H1 (cell line): ENCODE data around the gene CERKL. TPM values are rescaled to one million over a fixed set of nuclear protein-coding genes. Genes with fewer than 3 reads are reported as not detected.

Experiments used
- CTCF ChIA-PET: fragments of 300-600 bp; sonication (Branson Sonifier 250); formaldehyde crosslinking; loops from one replicate; lab custom pipeline; 2021; ENCODE audit not compliant: partially characterized antibody; lab: Charles Lee
- POLR2A ChIA-PET: fragments of 300-600 bp; sonication (Branson Sonifier 250); formaldehyde crosslinking; loops from one replicate; lab custom pipeline; 2021; ENCODE audit warnings: inconsistent platforms; ENCODE audit not compliant: partially characterized antibody; lab: Charles Lee
- DNase-seq, 2 experiments: peaks; one replicate each; pipeline versions ENCODE4 v3.0.0 to v3.0.0-alpha.2; 2010 to 2022; ENCODE audit warnings: low spot score in 2 of 2, low read depth in 1 of 2, mixed read lengths in 1 of 2
- FAIRE-seq: peaks from 2 replicates; lab custom pipeline; 2011; peaks lifted over from hg19 to GRCh38; lab: Jason Lieb, UNC
- H2AFZ ChIP-seq: 2 replicates; pipeline ENCODE4 v1.8.1; 2012; ENCODE audit warnings: low read length, inconsistent platforms
- H2AK5ac ChIP-seq: 2 replicates; pipeline ENCODE4 v1.6.1; 2013; ENCODE audit warnings: low read depth, low read length
- H2BK120ac ChIP-seq: replicated peaks from 2 replicates; pipeline ENCODE3; 2013; ENCODE audit warnings: low read depth, low read length, inconsistent platforms
- H2BK12ac ChIP-seq: 2 replicates; pipeline ENCODE4 v1.6.1; 2013; ENCODE audit warnings: low read depth, low read length
- H2BK15ac ChIP-seq: 2 replicates; pipeline ENCODE4 v1.6.1; 2013; ENCODE audit warnings: low read length
- H2BK20ac ChIP-seq: 2 replicates; pipeline ENCODE4 v1.6.1; 2013; ENCODE audit warnings: low read length
- H2BK5ac ChIP-seq: 2 replicates; pipeline ENCODE4 v1.6.1; 2013; ENCODE audit warnings: low read depth, low read length
- H3K14ac ChIP-seq: 2 replicates; pipeline ENCODE4 v1.6.1; 2013; ENCODE audit warnings: inconsistent platforms; ENCODE audit not compliant: insufficient read length
- H3K18ac ChIP-seq: 2 replicates; pipeline ENCODE4 v1.6.1; 2013; ENCODE audit warnings: low read length; ENCODE audit errors: extremely low read depth
- H3K23ac ChIP-seq: 2 replicates; pipeline ENCODE4 v1.6.1; 2013; ENCODE audit warnings: inconsistent platforms; ENCODE audit not compliant: insufficient read length
- H3K23me2 ChIP-seq: 2 replicates; pipeline ENCODE4 v1.6.1; 2013; ENCODE audit warnings: low read depth, low read length
- H3K27ac ChIP-seq: 2 replicates; pipeline ENCODE4 v1.6.1; 2011; ENCODE audit warnings: low read depth, low read length, inconsistent platforms
- H3K27me3 ChIP-seq, 4 experiments: replicated peaks in 1 of 4; 1 replicate in 1 of 4; 2 replicates in 3 of 4; pipeline versions ENCODE4 v1.6.1 to v1.8.1; 2011 to 2013; ENCODE audit warnings: low read length in 3 of 4, mild to moderate bottlenecking in 3 of 4, inconsistent platforms in 2 of 4, mixed read lengths in 2 of 4, moderate library complexity in 1 of 4; ENCODE audit not compliant: control insufficient read depth in 3 of 4, insufficient read depth in 3 of 4; ENCODE audit errors: extremely low read depth in 1 of 4
- H3K36me3 ChIP-seq, 4 experiments: 2 replicates each; pipeline versions ENCODE4 v1.6.1 to v1.8.1; 2011 to 2013; ENCODE audit warnings: mild to moderate bottlenecking in 4 of 4, low read length in 3 of 4, moderate library complexity in 2 of 4, control low read depth in 1 of 4, inconsistent platforms in 1 of 4; ENCODE audit not compliant: insufficient read depth in 4 of 4, control insufficient read depth in 2 of 4
- H3K4ac ChIP-seq: replicated peaks from 2 replicates; pipeline ENCODE3; 2013; ENCODE audit warnings: low read length, low read depth, mixed read lengths, inconsistent platforms; ENCODE audit not compliant: insufficient read length
- H3K4me1 ChIP-seq, 4 experiments: replicated peaks in 1 of 4; 1 replicate in 1 of 4; 2 replicates in 3 of 4; pipeline versions ENCODE4 v1.6.1 to v1.8.1; 2011 to 2013; ENCODE audit warnings: low read length in 3 of 4, inconsistent platforms in 2 of 4, mixed read lengths in 1 of 4; ENCODE audit not compliant: insufficient read depth in 4 of 4, control insufficient read depth in 3 of 4
- H3K4me2 ChIP-seq, 2 experiments: 2 replicates each; pipeline versions ENCODE4 v1.6.1 to v1.8.1; 2011 to 2013; ENCODE audit warnings: low read depth in 2 of 2, low read length in 2 of 2, control low read depth in 1 of 2, inconsistent platforms in 1 of 2, mild to moderate bottlenecking in 1 of 2; ENCODE audit not compliant: insufficient read depth in 1 of 2
- H3K4me3 ChIP-seq, 4 experiments: fragments of 200-600, 300-600 bp in 1 of 4; sonication (generic), shearing (Covaris generic), sonication (Bioruptor Twin) in 1 of 4; 2 replicates each; pipeline versions ENCODE4 v1.5.1 to v1.8.1; 2011 to 2016; ENCODE audit warnings: low read length in 4 of 4, low read depth in 3 of 4, control low read depth in 2 of 4, inconsistent platforms in 2 of 4, mild to moderate bottlenecking in 2 of 4, mixed read lengths in 1 of 4, moderate library complexity in 1 of 4; ENCODE audit not compliant: insufficient read depth in 2 of 4; ENCODE audit errors: extremely low read depth in 1 of 4
- H3K56ac ChIP-seq: replicated peaks from 2 replicates; pipeline ENCODE3; 2013; ENCODE audit warnings: low read depth, mild to moderate bottlenecking, mixed read lengths, low read length, inconsistent platforms; ENCODE audit not compliant: insufficient read length
- H3K79me1 ChIP-seq: 2 replicates; pipeline ENCODE4 v1.6.1; 2013; ENCODE audit warnings: low read depth, low read length, control low read depth
- H3K79me2 ChIP-seq, 2 experiments: 2 replicates each; pipeline versions ENCODE4 v1.6.1 to v1.8.1; 2012 to 2013; ENCODE audit warnings: low read length in 2 of 2, mild to moderate bottlenecking in 2 of 2, inconsistent platforms in 1 of 2; ENCODE audit not compliant: insufficient read depth in 2 of 2, control insufficient read depth in 1 of 2
- H3K9ac ChIP-seq, 4 experiments: replicated peaks in 1 of 4; 1 replicate in 1 of 4; 2 replicates in 3 of 4; pipeline versions ENCODE4 v1.6.1 to v1.8.1; 2011 to 2013; ENCODE audit warnings: low read depth in 3 of 4, low read length in 3 of 4, control low read depth in 2 of 4, mild to moderate bottlenecking in 2 of 4, moderate library complexity in 2 of 4, inconsistent platforms in 1 of 4; ENCODE audit errors: extremely low read depth in 1 of 4
- H3K9me3 ChIP-seq, 2 experiments: 2 replicates each; pipeline versions ENCODE4 v1.6.1 to v1.8.1; 2012 to 2013; ENCODE audit warnings: mild to moderate bottlenecking in 2 of 2, moderate library complexity in 2 of 2, control low read depth in 1 of 2, inconsistent platforms in 1 of 2, low read depth in 1 of 2, low read length in 1 of 2, mixed read lengths in 1 of 2; ENCODE audit not compliant: insufficient read depth in 2 of 2
- H4K20me1 ChIP-seq, 2 experiments: replicated peaks in 1 of 2; 2 replicates each; pipeline versions ENCODE3 to v1.8.1; 2011 to 2013; ENCODE audit warnings: inconsistent platforms in 2 of 2, low read length in 2 of 2, mild to moderate bottlenecking in 1 of 2; ENCODE audit not compliant: insufficient read depth in 2 of 2, control insufficient read depth in 1 of 2
- H4K5ac ChIP-seq: 2 replicates; pipeline ENCODE4 v1.6.1; 2013; ENCODE audit warnings: low read length, low read depth, mixed read lengths, inconsistent platforms; ENCODE audit not compliant: insufficient read length
- H4K8ac ChIP-seq: 2 replicates; pipeline ENCODE4 v1.8.0; 2013; ENCODE audit warnings: mild to moderate bottlenecking, moderate library complexity, low read length, inconsistent platforms; ENCODE audit not compliant: insufficient read depth; ENCODE audit errors: extremely low read depth
- H4K91ac ChIP-seq: replicated peaks from 2 replicates; pipeline ENCODE3; 2013; ENCODE audit warnings: low read length, mixed read lengths, inconsistent platforms; ENCODE audit not compliant: insufficient read length
- BCL11A ChIP-seq, 2 experiments: IDR thresholded peaks; one replicate each; pipeline ENCODE4 v1.6.1; 2011; ENCODE audit warnings: low read depth in 2 of 2, low read length in 2 of 2, mild to moderate bottlenecking in 2 of 2
- CHD2 ChIP-seq: IDR thresholded peaks from 2 replicates; pipeline ENCODE4 v1.6.1; 2012; ENCODE audit warnings: low read length, improper control_type of control experiment
- CREB1 ChIP-seq: IDR thresholded peaks from 2 replicates; pipeline ENCODE4 v1.6.1; 2012; ENCODE audit warnings: inconsistent platforms
- EP300 ChIP-seq, 2 experiments: IDR thresholded peaks; 1 replicate in 1 of 2; 2 replicates in 1 of 2; pipeline ENCODE4 v1.6.1; 2011 to 2012; ENCODE audit warnings: low read depth in 2 of 2, low read length in 2 of 2, mild to moderate bottlenecking in 2 of 2, borderline replicate concordance in 1 of 2, inconsistent platforms in 1 of 2, moderate library complexity in 1 of 2
- NRF1 ChIP-seq: IDR thresholded peaks from 2 replicates; pipeline ENCODE4 v1.6.1; 2011; ENCODE audit warnings: mild to moderate bottlenecking, low read depth, low read length, improper control_type of control experiment
- POLR2AphosphoS5 ChIP-seq: IDR thresholded peaks from 2 replicates; pipeline ENCODE4 v1.6.1; 2011; ENCODE audit warnings: low read depth, low read length
- SIX5 ChIP-seq: IDR thresholded peaks from 2 replicates; pipeline ENCODE4 v1.6.1; 2011; ENCODE audit warnings: mild to moderate bottlenecking, low read depth, low read length
- TAF1 ChIP-seq: IDR thresholded peaks from 2 replicates; pipeline ENCODE4 v1.6.1; 2011; ENCODE audit warnings: mild to moderate bottlenecking, low read depth, low read length
- TAF7 ChIP-seq: optimal IDR thresholded peaks from 2 replicates; pipeline ENCODE3; 2011; ENCODE audit warnings: low read depth, mild to moderate bottlenecking, inconsistent platforms, low read length, moderate library complexity, borderline replicate concordance
- TBP ChIP-seq: IDR thresholded peaks from 2 replicates; pipeline ENCODE4 v1.6.1; 2011; ENCODE audit warnings: low read depth, low read length, improper control_type of control experiment
- WGBS, 2 experiments: shearing (Covaris generic) in 1 of 2; methylation state at CpG; one replicate each; pipeline versions ENCODE4 v1.1.6 to v1.1.7; 2013 to 2015; ENCODE audit warnings: low lambda C conversion rate in 2 of 2, mixed read lengths in 2 of 2, inconsistent platforms in 1 of 2, low coverage in 1 of 2, missing lambda C conversion rate in 1 of 2; ENCODE audit not compliant: insufficient replicate concordance in 2 of 2, insufficient coverage in 1 of 2, insufficient read length in 1 of 2; ENCODE audit errors: extremely low coverage in 1 of 2, missing lambda C conversion rate in 1 of 2; 5-methylcytosine and 5-hydroxymethylcytosine counted together
- polyA plus RNA-seq, 7 experiments: library from polyadenylated mRNA; depleted of rRNA in 3 of 7; stranded (reverse) in 5 of 7; unstranded in 2 of 7; fragments of >200 nt in 5 of 7; fragments of 200-250 nt in 2 of 7; gene quantifications; 1 replicate in 5 of 7; 2 replicates in 1 of 7; 4 replicates in 1 of 7; pipeline versions ENCODE4 v1.2.1 to v1.2.3, GENCODE V29; 2011 to 2013; ENCODE audit warnings: missing spikeins in 2 of 7, mixed read lengths in 2 of 7
- total RNA-seq: library from RNA; stranded (reverse); fragmentation: NEBNext Ultra II Directional; extraction: Animal tissue kit (Norgen Biotek cat#: 25700); gene quantifications from 2 replicates; pipeline ENCODE4 v1.2.1, GENCODE V29; 2021
- TF ChIP-seq, protein P1 (sequence below): IDR thresholded peaks from 2 replicates; pipeline ENCODE4 v1.6.1; 2011; ENCODE audit warnings: low read length, improper control_type of control experiment

The CERKL gene
- total and polyA plus RNA-seq, 2 of the 8 experiments (the other 6 are each of a cell fraction or from before 2014, with no cell fraction given): 0.05 TPM; not detected in 1

DNA sequence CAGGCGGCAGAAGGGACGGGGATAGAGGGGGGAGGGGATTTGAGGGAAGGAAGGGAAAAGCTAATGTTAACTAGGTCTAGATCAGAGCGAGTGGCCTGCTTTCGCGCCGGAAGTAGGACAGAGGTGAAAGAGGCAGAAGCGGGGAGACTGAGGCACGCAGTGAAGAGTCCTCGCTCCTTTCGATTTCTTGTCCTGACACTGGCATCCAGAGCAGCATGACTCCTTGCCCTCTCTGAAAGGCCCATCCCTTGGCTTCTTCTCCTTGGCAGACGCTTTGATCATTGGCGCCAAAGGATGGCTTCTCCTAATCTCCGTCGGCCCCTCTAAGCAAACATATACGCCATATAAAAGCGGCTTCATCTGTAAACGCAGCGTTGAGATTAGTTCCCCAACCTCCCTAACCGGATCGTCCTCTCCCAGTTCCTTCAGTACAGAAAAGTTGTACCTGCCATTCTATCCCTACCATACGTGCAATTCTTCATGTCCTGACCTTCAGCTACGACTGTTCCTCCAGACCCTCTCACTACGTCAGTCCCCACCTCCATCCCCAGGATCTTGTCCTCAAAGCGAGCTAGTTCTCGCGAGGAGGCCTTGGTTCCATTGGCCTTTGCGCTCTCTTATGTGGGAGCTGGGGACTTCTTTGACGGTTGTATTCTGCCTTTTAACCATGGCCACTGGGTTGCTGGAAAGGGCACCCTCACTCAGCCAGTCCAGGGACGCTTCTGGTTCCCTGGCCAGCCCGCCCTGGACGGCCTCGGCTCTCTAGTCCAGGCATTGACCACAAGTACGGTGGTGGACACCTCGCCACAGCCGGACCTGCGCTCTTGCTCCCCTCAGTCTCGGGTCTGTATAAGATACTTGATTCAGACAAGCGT is 24.3 kb upstream of the CERKL start:
- Histone ChIP-seq H3K56ac (no peak overlapping the region), H3K9me3 (no peaks in the 10 kb centered on the region), H3K4me3 (peak overlapping the region; percentile 40 to 57 (median 42)), H2BK120ac (no peak overlapping the region), H3K36me3 (no peaks in the 10 kb centered on the region; a peak in 1 of 8 replicates), H3K27me3 (peaks cover 78 to 96% (median 85%) of the 10 kb centered on the region in 4 experiments), H2BK5ac (no peak overlapping the region), H2BK15ac (no peak overlapping the region), H3K18ac (0 out of 2 replicates have a peak overlapping the region, but pooled peaks have one; percentile 38), H3K14ac (no peak overlapping the region), H3K23me2 (peaks cover 16% of the 10 kb centered on the region; the same call in 1 of the 2 replicates), H3K27ac (no peak overlapping the region), H4K8ac (no peak overlapping the region), H3K4ac (no peak overlapping the region), H2BK12ac (peak overlapping the region; percentile 68; the same call in 1 of the 2 replicates), H3K9ac (no peak overlapping the region), H3K23ac (no peak overlapping the region), H3K79me1 (no peaks in the 10 kb centered on the region), H2BK20ac (no peak overlapping the region), H3K79me2 (no peaks in the 10 kb centered on the region), H4K5ac (no peak overlapping the region), H3K4me1 (peaks cover 16 to 49% (median 26%) of the 10 kb centered on the region in 4 experiments), H4K91ac (no peak overlapping the region), H2AFZ (peak overlapping the region; percentile 69; the same call in 1 of the 2 replicates), H4K20me1 (peaks cover 27 to 45% of the 10 kb centered on the region in 2 experiments), H2AK5ac (no peak overlapping the region), H3K4me2 (peak overlapping the region; percentile 87 to 100)
- DNase-seq: peak in 1 of 2 experiments; percentile 60
- 3% methylated on average over 38 of the region's 38 CpGs; no CpG with 5 or more reads in 1 of the 2 experiments for WGBS, 2 experiments
- no peak for FAIRE-seq
- ChIA-PET CTCF (interaction anchor here (0.9 to 1.2 kb wide), 3 partner anchors 24 to 34 kb away, joined by 3 to 4 read pairs (median 3); partner anchors contain the start of gene CERKL), POLR2A (interaction anchor here (0.9 to 1.4 kb wide), 2 partner anchors 14 to 24 kb away, joined by 3 to 5 read pairs; partner anchors contain the start of gene CERKL)
- no peak for TF ChIP-seq EP300 (IDR thresholded peaks at IDR 0.05; ENCODE audit: borderline replicate concordance in 1 of 2, low read depth in 2 of 2, low read length in 2 of 2)
- TF ChIP-seq, protein P1, sequence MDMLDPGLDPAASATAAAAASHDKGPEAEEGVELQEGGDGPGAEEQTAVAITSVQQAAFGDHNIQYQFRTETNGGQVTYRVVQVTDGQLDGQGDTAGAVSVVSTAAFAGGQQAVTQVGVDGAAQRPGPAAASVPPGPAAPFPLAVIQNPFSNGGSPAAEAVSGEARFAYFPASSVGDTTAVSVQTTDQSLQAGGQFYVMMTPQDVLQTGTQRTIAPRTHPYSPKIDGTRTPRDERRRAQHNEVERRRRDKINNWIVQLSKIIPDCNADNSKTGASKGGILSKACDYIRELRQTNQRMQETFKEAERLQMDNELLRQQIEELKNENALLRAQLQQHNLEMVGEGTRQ: no peak
- TF ChIP-seq POLR2AphosphoS5: no peak
- peak; percentile 85 for TF ChIP-seq CHD2
- no peak for TF ChIP-seq BCL11A (IDR thresholded peaks at IDR 0.05; ENCODE audit: low read depth in 2 of 2, low read length in 2 of 2)
- no peak for TF ChIP-seq NRF1
- no peak for TF ChIP-seq TBP
- TF ChIP-seq CREB1: no peak
- TF ChIP-seq TAF7: no peak
- no peak for TF ChIP-seq SIX5
- TF ChIP-seq TAF1: no peak
